GM21390 (cell line): Measurements from ENCODE around the gene KCNIP4.

Source experiments
- ATAC-seq: cut with Tn5 transposase; IDR thresholded peaks from one replicate; pipeline ENCODE4 v1.9.1; 2021; ENCODE audit not compliant: unreplicated experiment

The KCNIP4 gene

GRCh38 chr4:21856301-21856700, 92.3 kb downstream of the KCNIP4 start:
- ATAC-seq: no peak

GRCh38 chr4:21849077-21849476, 99.5 kb downstream of the KCNIP4 start:
- ATAC-seq: no peak

GRCh38 chr4:21848021-21848420, 100.6 kb downstream of the KCNIP4 start:
- ATAC-seq: no peak

- no peak for ATAC-seq
Measured at GRCh38 chr4:21845663-21846062, 102.9 kb downstream of the KCNIP4 start.

- ATAC-seq: no peak
Measured at GRCh38 chr4:21835712-21836111, 112.9 kb downstream of the KCNIP4 start.

- no peak for ATAC-seq
Measured at GRCh38 chr4:21830272-21830671, 118.3 kb downstream of the KCNIP4 start.

GRCh38 chr4:21827575-21827974, 121.0 kb downstream of the KCNIP4 start:
- ATAC-seq: no peak

GRCh38 chr4:21826071-21826470, 122.5 kb downstream of the KCNIP4 start:
- ATAC-seq: no peak

- ATAC-seq: no peak
Measured at GRCh38 chr4:21819086-21819485, 129.5 kb downstream of the KCNIP4 start.

- ATAC-seq: no peak
Measured at GRCh38 chr4:21815651-21816377, 132.8 kb downstream of the KCNIP4 start.

GRCh38 chr4:21811565-21811964, 137.0 kb downstream of the KCNIP4 start:
- ATAC-seq: no peak

- ATAC-seq: no peak
Measured at GRCh38 chr4:21806991-21807390, 141.6 kb downstream of the KCNIP4 start.

GRCh38 chr4:21802406-21802805, 146.2 kb downstream of the KCNIP4 start:
- ATAC-seq: no peak

- ATAC-seq: no peak
Measured at GRCh38 chr4:21801661-21802385, 146.7 kb downstream of the KCNIP4 start.

GRCh38 chr4:21795091-21795490, 153.5 kb downstream of the KCNIP4 start:
- ATAC-seq: no peak

- ATAC-seq: no peak
Measured at GRCh38 chr4:21792736-21793135, 155.8 kb downstream of the KCNIP4 start.

GRCh38 chr4:21790438-21791029, 158.0 kb downstream of the KCNIP4 start:
- no peak for ATAC-seq

GRCh38 chr4:21780148-21780547, 168.4 kb downstream of the KCNIP4 start:
- ATAC-seq: no peak

GRCh38 chr4:21778702-21779101, 169.9 kb downstream of the KCNIP4 start:
- no peak for ATAC-seq

GRCh38 chr4:21775703-21776102, 172.9 kb downstream of the KCNIP4 start:
- ATAC-seq: no peak

- no peak for ATAC-seq
Measured at GRCh38 chr4:21769404-21770147, 179.0 kb downstream of the KCNIP4 start.
